Stimulated activated CD4-positive, alpha-beta T cell treated with anti-CD3 and anti-CD28 coated beads, Interleukin-2, amount 100 ng/mL, for 48 hours (primary cell): ENCODE results near the gene NCKAP5.

Experiments used
- DNase-seq, 2 donors: peaks; one replicate each; pipeline ENCODE4 v3.0.0-alpha.2; 2020

Gene NCKAP5

DNA sequence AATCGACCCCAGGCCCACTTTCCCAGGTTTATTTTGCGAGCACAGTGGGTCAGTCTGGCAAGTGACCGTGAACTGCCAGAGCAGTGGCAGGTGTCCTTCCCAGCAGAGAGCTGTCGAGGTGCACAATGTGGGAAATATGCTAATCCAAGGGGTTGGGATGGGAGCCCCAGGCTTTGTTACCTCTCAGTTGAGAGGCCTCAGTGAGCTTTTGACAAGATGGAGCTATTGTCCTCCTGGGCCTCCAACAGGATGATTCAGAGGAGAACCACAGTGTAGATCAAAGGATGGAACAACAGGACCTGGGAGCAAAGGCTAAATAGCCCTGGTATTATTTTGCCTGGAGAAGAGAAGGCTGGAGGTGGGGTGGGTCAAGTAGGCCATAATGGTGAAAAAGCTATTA is 150.8 kb downstream of the NCKAP5 start:
- no peak for DNase-seq

DNA sequence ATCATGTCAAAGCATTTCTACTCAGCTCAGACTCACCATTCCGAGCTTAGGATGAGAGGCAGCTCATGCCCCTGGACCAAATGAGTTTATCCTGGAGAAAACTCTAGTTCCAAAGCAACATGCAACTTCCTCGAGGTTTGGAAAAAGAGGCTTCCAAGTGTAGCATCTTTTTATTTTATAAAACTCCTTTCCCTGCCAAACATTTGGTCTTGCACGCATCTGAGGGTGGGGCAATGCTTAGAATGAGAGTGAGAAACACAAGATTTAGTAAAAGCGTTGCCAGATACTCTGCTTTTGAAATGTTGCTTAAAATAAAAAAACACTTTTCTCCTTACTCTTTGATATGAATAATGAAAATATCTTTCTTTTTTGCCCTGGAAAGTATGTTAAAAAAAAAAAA is 151.5 kb downstream of the NCKAP5 start:
- DNase-seq, result no peak

DNA sequence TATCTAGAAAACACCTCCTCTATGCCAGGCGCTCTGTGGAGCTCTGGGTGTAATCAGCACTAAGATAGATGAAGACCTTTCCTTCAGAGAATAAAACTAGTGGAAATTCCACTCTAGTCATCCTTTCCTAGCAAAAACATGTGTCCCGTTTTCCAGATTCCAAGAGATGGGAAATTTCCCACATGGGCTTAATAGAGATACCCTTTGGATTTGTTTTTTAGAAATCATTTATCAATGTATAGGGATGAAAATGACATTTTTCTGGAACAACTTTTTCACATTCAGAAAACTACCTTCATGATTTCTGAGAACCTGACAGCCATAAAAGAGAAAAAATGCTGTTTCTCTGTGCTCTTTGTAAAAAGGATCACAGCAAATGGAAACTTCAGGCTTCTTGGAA is 152.1 kb downstream of the NCKAP5 start:
- no peak for DNase-seq

DNA sequence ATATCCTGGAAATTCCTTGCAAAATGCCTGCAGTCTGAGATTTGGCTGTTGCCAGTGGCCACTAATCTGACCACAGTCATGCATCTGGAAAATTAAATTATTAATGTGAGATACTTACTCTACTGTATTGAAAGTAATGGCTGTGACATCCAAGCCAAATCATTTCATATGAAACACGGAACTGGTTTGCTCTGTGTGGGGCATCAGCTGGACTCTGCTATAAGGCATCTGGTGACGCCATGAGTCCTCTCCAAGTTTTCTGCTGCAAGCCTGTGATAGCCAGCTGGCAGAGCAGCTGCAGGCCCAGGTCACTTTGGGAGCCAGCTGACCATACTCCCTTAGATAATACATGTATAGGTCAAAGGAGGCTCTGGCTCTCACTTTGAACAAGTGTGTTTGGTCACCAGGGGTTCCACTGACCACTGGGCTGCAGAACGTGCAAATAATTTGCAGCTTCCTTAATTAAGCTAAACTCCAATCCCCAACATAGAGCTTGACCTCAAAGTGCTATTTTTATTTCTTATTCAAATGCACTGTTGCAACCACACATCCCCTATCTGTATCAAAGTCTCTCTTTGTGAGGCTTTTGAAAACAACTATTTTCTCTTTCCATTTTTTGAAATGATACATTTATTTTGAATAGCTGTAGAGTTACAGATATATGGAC is 152.9 kb downstream of the NCKAP5 start:
- DNase-seq, result no peak

DNA sequence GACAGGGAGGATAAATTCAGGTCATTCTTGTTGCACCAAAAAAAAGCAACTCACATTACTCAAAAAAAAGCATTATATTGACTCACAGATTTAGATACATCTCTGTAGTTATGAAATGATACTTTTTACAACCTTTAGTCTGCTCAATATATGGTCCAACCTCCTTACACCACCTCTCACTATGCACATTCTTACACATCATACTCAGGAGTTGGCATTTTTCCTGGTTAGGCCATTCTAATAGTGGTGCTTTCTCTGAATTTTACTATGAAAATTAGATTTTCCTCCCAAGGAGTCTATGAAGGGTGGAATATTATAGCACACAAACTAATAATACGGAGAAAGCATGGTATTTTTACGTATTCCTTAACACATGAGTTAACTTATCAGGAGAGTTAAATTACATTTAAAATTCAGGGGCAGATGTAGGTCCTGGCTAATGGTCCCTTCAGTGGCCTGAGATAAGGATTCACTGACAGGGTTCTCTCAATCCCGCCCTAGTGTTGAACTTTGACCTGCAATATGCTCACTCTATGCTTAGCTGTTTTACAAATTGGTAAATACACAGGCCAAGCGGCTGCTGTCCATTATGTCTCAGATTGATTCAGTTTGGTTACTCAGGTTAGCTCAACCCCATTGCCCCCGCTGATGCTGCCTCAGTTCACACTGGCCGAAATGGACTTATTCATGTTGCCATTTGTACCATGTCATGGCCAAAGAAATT is 153.6 kb downstream of the NCKAP5 start:
- DNase-seq, result no peak

DNA sequence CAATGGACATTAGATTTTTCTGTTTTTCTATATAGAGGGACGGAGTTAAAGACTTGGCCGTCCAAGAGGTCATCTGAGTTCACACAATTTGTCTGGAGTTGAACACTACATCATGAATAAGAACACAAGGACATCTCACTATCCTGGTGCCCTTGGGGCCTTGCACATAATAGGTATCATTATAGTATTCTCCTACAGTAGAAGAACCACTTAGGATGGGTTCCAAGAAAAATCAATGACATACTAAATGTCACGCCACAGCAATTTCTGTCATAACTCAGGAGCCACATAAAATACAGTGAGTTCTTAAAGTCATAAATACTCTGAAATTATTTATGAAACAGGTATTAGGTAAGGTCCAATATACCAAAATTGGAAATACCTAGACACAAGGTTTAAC is 154.4 kb downstream of the NCKAP5 start:
- DNase-seq, result no peak

DNA sequence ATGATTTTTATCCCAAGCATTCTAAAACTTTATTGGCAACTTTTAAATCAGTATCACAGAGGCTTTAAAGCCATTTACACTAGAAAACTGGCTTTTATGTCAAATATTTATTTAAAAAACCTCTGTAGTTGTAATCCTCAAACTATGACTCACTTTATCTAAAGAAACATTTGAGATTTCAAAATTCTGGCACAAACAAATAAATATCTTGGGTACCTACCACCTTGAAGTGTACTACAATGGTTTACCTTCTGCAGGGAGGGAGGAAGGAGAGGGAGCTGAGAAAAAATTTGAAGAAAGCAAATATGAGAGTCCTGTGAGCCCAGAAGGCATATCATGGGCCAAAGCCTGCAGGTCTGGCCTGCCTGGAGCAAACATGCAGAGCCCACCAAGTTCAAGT is 155.6 kb downstream of the NCKAP5 start:
- DNase-seq, result no peak

DNA sequence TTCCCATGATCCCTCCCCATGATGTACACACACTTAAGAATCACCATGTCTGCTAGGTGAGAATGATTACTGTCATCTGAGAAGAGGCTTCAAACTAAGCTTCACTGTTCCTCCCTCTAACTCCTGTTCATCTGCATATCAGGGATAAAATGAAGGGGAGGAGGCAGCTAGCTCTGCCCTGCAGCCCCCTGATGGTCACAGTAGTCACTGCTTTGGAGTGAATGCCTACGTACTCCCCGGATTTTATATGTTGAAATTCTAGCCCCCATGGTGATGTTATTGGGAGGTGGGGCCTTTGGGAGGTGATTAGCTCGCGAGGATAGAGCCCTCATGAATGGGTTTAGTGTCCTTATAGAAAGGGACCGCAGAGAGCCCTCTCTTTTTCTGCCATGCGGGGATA is 156.4 kb downstream of the NCKAP5 start:
- no peak for DNase-seq

DNA sequence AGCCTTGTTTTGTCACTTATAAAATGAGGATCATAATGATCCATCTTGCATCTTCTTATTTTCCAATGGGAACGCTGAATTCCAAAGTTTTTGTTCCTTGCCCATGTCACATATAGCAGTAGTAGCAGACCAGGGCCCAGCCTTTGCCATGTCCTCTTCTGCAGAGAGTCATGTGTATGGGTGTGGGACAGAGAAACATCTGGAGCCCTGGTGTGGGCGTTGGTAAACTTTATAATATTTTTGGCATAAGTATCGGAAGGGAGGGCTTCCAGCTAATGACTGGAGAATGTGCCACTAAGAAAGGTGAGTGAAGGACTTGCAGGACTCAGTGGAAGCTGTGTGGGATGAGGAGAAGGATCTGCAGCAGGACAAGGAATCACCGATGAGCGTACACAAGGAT is 157.2 kb downstream of the NCKAP5 start:
- no peak for DNase-seq

DNA sequence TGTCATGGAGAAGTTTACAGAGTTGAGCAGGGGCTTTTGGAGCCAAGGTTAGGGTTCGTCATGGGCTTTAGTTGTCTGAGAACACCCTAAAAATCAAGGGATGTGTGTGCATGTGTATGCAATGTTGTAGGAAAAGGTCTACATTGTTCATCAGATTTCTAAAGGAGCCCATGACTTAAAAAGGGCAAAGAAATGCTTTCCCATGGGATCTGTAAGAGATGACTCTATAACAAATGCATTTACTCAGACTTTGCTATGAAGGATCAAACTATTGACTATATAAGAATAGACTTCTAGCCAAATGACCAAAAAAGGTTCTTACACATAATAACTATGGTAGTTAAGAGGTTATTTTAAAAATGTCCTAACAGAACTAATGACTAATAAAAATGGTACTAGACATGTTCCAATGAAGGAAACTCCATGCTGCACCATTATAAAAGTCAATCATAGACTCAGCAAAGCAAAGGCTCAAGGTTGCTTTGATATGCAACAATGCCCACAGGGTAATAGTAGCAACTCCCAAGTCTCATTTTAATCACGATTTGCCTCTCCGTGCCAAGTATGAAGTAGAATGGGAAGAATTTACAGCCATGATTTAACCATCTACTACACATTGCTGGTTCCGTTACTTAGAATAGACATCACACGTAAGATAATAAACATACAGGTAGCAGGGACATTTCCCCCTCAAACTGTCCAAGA is 158.5 kb downstream of the NCKAP5 start:
- no peak for DNase-seq

DNA sequence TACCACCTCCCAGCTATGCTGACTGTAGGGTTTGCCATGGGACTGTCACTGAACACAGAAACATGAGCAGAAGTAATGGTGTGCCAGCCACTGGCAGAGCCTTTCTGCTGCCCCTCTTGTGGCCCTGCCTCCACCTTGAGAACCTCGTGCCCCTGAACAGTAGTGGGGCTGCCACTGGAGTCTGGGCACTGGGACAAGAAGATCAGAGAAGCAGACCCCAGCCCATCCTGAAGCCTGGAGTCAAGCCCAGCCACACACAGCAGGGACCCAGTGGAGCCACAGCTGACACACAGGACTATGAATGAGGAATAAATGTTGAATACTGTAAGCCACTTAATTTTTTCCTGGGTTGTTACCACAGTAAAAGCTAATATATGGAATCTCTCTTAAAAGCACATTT is 159.6 kb downstream of the NCKAP5 start:
- DNase-seq, result no peak

DNA sequence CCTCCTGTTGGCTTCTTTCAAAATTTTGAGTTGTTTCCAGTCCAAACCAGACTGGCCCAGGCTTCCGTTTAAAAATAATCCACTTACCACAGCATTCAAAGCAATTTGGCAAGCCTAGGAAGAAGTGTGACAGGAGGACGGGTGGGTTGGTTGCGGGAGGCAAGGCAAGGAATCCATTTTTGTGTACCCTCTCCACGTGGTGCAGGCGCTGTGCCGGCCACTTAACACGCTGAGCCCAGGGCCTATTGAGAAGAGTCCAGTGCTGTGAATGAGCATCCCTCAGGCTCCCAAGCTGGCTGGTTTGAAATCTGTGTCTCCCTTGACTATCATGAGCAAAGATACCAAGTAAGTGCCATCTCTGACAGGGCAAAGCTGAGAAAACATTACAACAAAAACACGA is 160.9 kb downstream of the NCKAP5 start:
- no peak for DNase-seq

DNA sequence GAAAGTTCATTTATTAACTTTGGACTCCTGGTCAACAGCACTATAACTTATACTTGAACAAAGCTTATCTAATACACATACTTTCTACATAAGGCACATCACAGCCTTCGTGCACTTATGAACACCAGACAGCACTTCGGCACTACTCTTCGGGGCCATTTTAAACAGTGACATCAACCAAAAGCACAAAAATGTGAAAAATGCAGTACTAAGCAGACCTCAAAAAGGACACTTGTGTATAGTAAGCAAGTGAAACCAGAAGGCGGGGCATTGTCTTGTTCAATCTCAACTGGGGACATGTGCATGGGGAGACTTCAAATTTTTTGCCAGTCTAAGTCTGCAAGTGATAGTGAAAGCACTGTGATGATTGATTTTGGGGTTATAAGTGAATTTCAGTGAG is 163.0 kb downstream of the NCKAP5 start:
- no peak for DNase-seq

DNA sequence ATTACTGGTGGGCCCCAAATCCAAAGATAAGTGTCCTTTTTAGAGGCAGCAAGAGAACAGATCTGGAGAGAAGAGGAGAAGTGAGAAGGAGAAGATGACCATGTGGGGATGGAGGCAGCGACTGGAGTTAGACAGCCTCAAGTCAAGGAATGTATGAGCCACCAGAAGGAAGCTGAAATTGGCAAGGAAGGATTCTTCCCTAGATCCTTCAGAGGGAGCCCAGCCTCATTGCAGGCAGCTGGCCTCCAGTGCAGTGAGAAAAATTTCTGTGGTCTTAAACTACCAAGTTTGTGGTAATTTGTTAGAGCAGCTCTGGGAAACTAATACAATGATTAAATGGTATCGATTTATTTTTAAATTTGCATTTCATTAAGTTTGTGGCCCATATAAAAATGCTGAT is 167.9 kb downstream of the NCKAP5 start:
- DNase-seq, result no peak

DNA sequence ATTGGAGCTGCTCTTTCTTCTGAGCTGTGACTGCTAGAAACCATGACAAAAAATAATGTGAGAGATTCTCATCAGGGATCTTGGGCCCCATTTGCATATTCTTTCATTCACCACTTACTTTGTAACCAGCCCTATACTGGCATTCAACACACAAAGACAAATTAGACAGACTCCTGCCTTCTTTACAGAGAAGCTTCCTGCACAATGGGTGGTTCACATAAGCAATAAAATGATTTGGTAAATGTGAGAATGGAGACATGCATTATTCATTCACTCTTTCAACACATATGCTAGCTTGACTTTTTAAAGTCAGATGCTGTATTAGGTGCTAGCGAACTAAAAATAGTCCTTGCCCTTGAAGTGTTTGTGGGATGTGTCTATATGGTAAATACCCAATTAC is 174.4 kb downstream of the NCKAP5 start:
- no peak for DNase-seq

DNA sequence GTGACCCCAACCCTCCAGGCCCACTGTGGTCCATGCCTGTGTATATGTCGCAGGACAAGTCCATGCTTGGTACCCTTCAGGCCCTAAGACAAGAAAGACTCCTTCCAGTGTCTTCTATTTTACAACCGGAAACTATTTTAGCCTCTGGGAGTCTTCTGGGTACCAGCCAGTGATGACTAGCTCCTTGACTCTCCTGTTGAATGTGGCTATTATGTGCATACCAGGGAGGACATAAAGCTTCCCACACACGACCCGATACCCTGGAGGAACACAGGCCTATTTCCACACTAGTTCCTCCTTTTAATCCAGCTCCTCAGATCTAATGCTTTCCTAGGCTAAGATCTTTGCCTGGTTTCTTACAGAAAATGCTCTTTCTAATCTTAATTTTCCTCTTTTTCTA is 178.1 kb downstream of the NCKAP5 start:
- DNase-seq, result no peak

DNA sequence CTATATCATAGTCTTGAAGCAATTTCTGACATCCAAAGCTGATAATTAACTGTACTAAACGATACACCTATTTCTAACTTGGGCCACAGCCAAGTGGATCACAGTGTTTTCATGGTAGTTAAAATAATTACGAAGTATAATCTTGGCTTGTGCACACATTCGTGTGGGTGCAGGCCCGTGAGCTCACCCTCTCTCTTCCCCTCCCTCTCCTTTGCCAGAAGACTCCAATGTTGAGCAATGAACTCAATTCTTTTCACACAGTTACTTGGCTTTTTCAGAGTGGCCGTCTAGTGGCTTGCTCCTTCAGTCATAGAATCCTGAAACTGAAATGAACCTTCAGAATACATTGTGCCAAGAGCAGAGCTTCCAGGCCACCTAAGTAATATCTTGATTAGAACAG is 178.7 kb downstream of the NCKAP5 start:
- DNase-seq, result no peak

DNA sequence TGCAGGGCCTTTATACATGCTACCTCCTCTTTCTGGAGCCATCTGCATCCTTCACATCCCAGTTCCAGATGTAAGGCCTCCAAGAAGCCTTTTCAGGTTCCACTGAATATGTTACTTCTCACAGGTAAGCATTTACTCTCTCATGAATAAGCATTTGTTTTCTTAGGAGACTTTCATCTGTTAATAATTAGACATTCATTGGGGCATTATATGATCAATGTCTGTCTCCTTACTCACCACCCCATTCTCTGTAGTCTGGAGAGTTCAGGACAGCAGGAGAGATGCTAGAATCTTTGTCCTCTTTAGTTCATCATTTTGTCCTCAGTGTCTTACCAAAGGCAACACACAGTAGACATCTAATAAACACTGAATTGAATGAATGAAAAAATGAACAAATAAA is 185.7 kb downstream of the NCKAP5 start:
- DNase-seq, result no peak

DNA sequence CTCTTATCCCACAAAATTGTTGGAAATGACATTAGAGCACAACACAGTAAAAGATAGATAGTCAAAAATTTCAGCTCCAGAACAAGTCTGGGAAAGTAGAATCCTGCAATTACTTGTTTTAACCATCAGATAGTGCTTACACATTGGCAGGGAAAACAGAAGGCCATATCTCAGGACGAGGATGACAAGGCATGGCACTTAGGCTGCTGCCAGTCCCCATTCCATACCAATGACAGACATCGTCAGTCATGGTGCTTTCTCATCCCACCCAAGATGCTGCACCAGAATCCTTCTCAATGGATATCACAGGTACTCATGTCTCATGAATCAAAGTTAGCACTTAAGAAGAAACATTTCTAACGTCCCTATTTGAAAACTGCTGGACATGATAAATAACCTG is 187.3 kb downstream of the NCKAP5 start:
- no peak for DNase-seq

DNA sequence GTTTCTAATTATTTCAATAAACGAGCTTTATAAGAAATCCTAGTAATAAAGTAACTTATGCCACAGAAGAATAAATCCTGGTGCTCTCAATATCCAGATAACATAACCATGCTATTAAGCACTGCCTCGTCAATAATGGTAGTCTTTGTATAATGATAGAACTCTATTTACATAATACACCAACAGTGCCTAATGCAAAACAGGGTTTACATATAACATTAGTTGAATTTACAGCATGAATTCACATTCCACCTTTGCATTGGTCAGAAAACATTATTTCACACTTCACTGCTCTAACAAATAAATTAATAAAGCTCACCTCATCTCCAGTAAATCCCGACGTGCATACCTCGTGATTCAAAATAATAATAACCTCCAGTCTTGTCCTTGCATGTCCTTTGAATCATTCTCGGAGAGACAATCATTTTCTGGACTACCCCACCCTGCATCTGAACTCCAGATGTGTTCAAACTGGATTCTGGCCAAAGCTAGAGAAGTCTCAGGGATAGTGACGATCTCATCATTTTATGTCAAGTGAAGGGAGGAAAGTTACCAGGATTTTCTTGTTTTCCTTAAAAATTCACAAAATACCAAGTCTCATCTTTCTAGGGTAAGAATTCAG is 189.2 kb downstream of the NCKAP5 start:
- no peak for DNase-seq

DNA sequence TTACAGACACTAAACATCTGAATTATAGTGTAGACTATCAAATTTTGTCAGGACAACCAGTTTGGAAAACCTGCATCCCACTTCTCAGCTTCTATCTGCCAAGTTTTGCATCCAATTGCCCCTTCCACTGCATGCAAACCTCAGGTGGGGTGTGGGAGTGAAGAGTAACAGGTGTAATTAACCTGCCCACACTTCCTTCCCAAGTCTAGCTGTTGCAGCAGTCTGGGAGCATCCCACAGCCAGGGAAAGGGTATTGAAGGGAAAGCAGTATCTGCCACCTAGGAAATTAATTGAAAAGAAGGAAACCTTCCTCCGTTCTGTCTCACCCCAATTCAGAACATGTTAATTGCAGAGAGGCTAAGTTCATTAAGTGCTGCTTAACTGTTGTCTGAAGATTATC is 189.9 kb downstream of the NCKAP5 start:
- no peak for DNase-seq

DNA sequence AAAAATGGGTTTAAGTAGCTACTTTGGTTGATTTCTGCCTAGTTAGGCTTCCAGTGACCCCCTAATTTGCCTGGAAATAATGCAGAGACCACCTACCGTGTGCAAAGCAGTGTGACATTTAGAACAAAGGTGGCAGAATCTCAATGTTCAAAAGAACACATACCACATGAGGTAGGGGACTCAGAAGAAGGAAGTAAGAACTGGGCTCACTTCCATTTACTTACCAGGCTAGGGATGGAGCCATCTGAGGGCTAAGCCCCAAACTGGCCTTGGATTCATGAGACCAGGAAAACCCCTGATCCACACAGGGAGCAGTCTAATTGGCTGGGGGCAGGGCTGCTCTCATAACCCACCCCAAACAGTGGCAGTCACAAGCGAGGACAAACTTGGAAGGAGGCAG is 190.7 kb downstream of the NCKAP5 start:
- no peak for DNase-seq

DNA sequence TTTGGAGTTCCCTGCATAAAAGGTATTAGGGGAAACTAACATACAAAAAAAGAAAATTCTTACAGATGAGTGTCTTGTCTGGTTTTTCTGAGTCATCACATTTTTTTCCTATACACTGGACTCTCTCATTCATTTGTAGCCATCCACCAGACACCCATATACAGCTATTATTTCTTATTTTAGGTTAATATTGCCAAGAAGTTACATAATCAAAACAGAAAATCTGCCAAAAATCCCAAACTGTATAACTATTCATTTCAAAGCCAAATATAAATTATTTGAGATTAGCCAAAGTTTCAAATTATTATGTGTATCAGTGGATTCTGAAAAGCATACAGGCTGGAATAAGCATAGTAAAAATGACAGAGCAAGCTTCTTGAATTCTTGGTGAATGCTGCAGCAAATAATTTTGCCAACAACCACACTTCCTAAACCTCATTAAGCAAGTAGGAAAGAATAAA is 191.2 kb downstream of the NCKAP5 start:
- no peak for DNase-seq

DNA sequence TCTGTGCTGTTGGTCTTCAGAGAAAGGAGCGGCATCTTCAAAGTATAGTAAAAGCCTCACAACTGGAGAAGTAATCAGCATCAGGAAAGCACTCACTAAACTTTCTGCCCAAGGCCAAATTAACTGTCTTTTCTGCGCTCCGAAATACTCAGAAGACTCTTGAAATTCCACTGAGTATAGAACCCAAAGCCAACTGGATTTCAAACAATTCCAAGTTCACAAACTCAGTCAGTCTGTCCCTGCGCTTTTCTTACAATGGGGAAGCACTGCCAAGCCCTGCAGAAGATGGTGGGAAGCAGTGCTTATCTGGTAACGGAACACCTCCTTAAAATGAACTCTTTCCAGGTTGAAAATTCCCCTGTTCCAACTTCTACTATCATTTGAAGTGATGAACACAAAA is 193.5 kb downstream of the NCKAP5 start:
- no peak for DNase-seq
